ENCODE results near the gene MBP.

- TF ChIP-seq ZNF70 (CRISPR knock-in tag; IDR thresholded peaks at IDR 0.05) (no peak), ZFP30 (CRISPR knock-in tag; IDR thresholded peaks at IDR 0.05) (no peak), CREB5 (CRISPR knock-in tag; IDR thresholded peaks at IDR 0.05; ENCODE audit: low read depth) (no peak), SNAI2 (CRISPR knock-in tag; IDR thresholded peaks at IDR 0.05) (no peak), TCF4 (CRISPR knock-in tag; IDR thresholded peaks at IDR 0.05; ENCODE audit: borderline replicate concordance) (no peak), ZFP3 (CRISPR knock-in tag; IDR thresholded peaks at IDR 0.05) (no peak), ARNTL (CRISPR knock-in tag; IDR thresholded peaks at IDR 0.05; ENCODE audit: borderline replicate concordance, low read depth) (no peak), ISL1 (CRISPR knock-in tag; IDR thresholded peaks at IDR 0.05) (no peak), ESRRG (CRISPR knock-in tag; IDR thresholded peaks at IDR 0.05) (no peak), RARB (CRISPR knock-in tag; IDR thresholded peaks at IDR 0.05) (no peak), ZC3H10 (CRISPR knock-in tag; IDR thresholded peaks at IDR 0.05) (no peak)
These were observed 29.3 kb downstream of the MBP start for GRCh38 chr18:77103187-77103850.

Measured in SK-N-SH treated with all-trans-retinoic acid at 6 μM for 48 hours (cell line).